Liver (tissue), 9 donors: ENCODE data around the gene LPP. TPM values are rescaled to one million over a fixed set of nuclear protein-coding genes. Genes with fewer than 3 reads are reported as not detected.

Experiments
- DNase-seq: peaks from one replicate; pipeline ENCODE4 v3.0.0-alpha.2; 2017; ENCODE audit warnings: low spot score
- H3K27ac ChIP-seq, 2 donors: one replicate each; pipeline ENCODE4 v1.7.0; 2013; ENCODE audit warnings: inconsistent platforms in 2 of 2, low read length in 2 of 2, control low read depth in 1 of 2, low read depth in 1 of 2, mild to moderate bottlenecking in 1 of 2
- H3K27me3 ChIP-seq, 4 donors: one replicate each; pipeline versions ENCODE4 v1.6.1 to v1.7.0; 2013; ENCODE audit warnings: low read length in 3 of 4, inconsistent platforms in 1 of 4, mild to moderate bottlenecking in 1 of 4, moderate library complexity in 1 of 4; ENCODE audit not compliant: control insufficient read depth in 4 of 4, insufficient read depth in 4 of 4
- H3K36me3 ChIP-seq, 4 donors: one replicate each; pipeline versions ENCODE4 v1.6.1 to v1.7.0; 2013; ENCODE audit warnings: low read length in 3 of 4, mild to moderate bottlenecking in 3 of 4, low read depth in 1 of 4, moderate library complexity in 1 of 4; ENCODE audit not compliant: control insufficient read depth in 4 of 4, insufficient read depth in 3 of 4
- H3K4me1 ChIP-seq, 4 donors: one replicate each; pipeline versions ENCODE4 v1.6.1 to v1.7.0; 2013; ENCODE audit warnings: low read length in 3 of 4, mild to moderate bottlenecking in 3 of 4, moderate library complexity in 1 of 4; ENCODE audit not compliant: control insufficient read depth in 4 of 4, insufficient read depth in 4 of 4
- H3K4me3 ChIP-seq, 3 donors: one replicate each; pipeline versions ENCODE4 v1.6.1 to v1.7.0; 2013; ENCODE audit warnings: low read length in 3 of 3, control low read depth in 1 of 3, low read depth in 1 of 3, mild to moderate bottlenecking in 1 of 3
- H3K9ac ChIP-seq, 2 donors: one replicate each; pipeline ENCODE4 v1.7.0; 2013; ENCODE audit warnings: low read length in 2 of 2, mild to moderate bottlenecking in 2 of 2, moderate library complexity in 2 of 2, control low read depth in 1 of 2, low read depth in 1 of 2
- H3K9me3 ChIP-seq, 4 donors: one replicate each; pipeline versions ENCODE4 v1.6.1 to v1.7.0; 2013; ENCODE audit warnings: low read length in 3 of 4; ENCODE audit not compliant: control insufficient read depth in 4 of 4
- EGR1 ChIP-seq, 2 donors: IDR thresholded peaks; 2 replicates each; pipeline ENCODE4 v1.6.1; 2016 to 2018; ENCODE audit warnings: antibody characterized with exemption in 2 of 2, low read depth in 2 of 2
- FOXA1 ChIP-seq: IDR thresholded peaks from 2 replicates; pipeline ENCODE4 v1.6.1; 2016; ENCODE audit warnings: antibody characterized with exemption
- FOXA2 ChIP-seq: IDR thresholded peaks from 2 replicates; pipeline ENCODE4 v1.6.1; 2016; ENCODE audit warnings: antibody characterized with exemption
- GABPA ChIP-seq, 2 donors: IDR thresholded peaks in 1 of 2; conservative IDR thresholded peaks in 1 of 2; 2 replicates each; pipeline ENCODE4 v1.6.1; 2016; ENCODE audit warnings: antibody characterized with exemption in 2 of 2, mild to moderate bottlenecking in 1 of 2, moderate library complexity in 1 of 2
- HNF4A ChIP-seq, 2 donors: conservative IDR thresholded peaks; 2 replicates each; pipeline ENCODE4 v1.6.1; 2016; ENCODE audit warnings: antibody characterized with exemption in 2 of 2, mild to moderate bottlenecking in 2 of 2
- HNF4G ChIP-seq: IDR thresholded peaks from 2 replicates; pipeline ENCODE4 v1.6.1; 2016; ENCODE audit warnings: antibody characterized with exemption
- JUND ChIP-seq, 2 donors: IDR thresholded peaks; 2 replicates each; pipeline ENCODE4 v1.6.1; 2016; ENCODE audit warnings: antibody characterized with exemption in 2 of 2
- NR2F2 ChIP-seq: IDR thresholded peaks from 2 replicates; pipeline ENCODE4 v1.6.1; 2016; ENCODE audit warnings: antibody characterized with exemption
- RAD21 ChIP-seq, 2 donors: IDR thresholded peaks; 2 replicates each; pipeline ENCODE4 v1.6.1; 2016; ENCODE audit warnings: antibody characterized with exemption in 2 of 2, mild to moderate bottlenecking in 2 of 2
- SP1 ChIP-seq: IDR thresholded peaks from 2 replicates; pipeline ENCODE4 v1.6.1; 2018; ENCODE audit warnings: antibody characterized with exemption, mild to moderate bottlenecking
- TAF1 ChIP-seq: conservative IDR thresholded peaks from 2 replicates; pipeline ENCODE4 v1.6.1; 2016; ENCODE audit warnings: antibody characterized with exemption, mild to moderate bottlenecking
- YY1 ChIP-seq: IDR thresholded peaks from 2 replicates; pipeline ENCODE4 v1.6.1; 2016; ENCODE audit warnings: antibody characterized with exemption, mild to moderate bottlenecking
- WGBS: extraction: QIAGEN DNeasy Blood & Tissue Kit; methylation state at CpG from one replicate; pipeline ENCODE4 v1.1.7; 2013; 5-methylcytosine and 5-hydroxymethylcytosine counted together
- polyA plus RNA-seq, 2 donors: library from polyadenylated mRNA; stranded (reverse) in 1 of 2; unstranded in 1 of 2; fragments of 200-250 nt in 1 of 2; fragments of >200 nt in 1 of 2; fragmentation: Nextera tagmentation in 1 of 2; extraction: Ambion mirVana in 1 of 2; gene quantifications; one replicate each; pipeline versions ENCODE4 v1.2.1 to v1.2.3, GENCODE V29; 2013 to 2015
- total RNA-seq, 2 donors: library from RNA; depleted of rRNA; stranded (reverse); fragments of >200 nt; gene quantifications; one replicate each; pipeline ENCODE4 v1.2.3, GENCODE V29; 2014
- TF ChIP-seq, protein P1 (sequence below): IDR thresholded peaks from 2 replicates; pipeline ENCODE4 v1.6.1; 2016; ENCODE audit warnings: antibody characterized with exemption
- TF ChIP-seq, protein P2 (sequence below): IDR thresholded peaks from 2 replicates; pipeline ENCODE4 v1.6.1; 2016; ENCODE audit warnings: antibody characterized with exemption
- TF ChIP-seq, protein P3 (sequence below): IDR thresholded peaks from 2 replicates; pipeline ENCODE4 v1.6.1; 2016; ENCODE audit warnings: antibody characterized with exemption, mild to moderate bottlenecking
- TF ChIP-seq, protein P4 (sequence below): IDR thresholded peaks from 2 replicates; pipeline ENCODE4 v1.6.1; 2016; ENCODE audit warnings: antibody characterized with exemption
- donor health status: healthy.
- donor health status: healthy.
- donor health status: healthy.
- donor health status: healthy.
- donor health status: healthy.

Gene LPP
- total and polyA plus RNA-seq, 4 donors: 3.3 to 53.7 (median 28.2) TPM

DNA sequence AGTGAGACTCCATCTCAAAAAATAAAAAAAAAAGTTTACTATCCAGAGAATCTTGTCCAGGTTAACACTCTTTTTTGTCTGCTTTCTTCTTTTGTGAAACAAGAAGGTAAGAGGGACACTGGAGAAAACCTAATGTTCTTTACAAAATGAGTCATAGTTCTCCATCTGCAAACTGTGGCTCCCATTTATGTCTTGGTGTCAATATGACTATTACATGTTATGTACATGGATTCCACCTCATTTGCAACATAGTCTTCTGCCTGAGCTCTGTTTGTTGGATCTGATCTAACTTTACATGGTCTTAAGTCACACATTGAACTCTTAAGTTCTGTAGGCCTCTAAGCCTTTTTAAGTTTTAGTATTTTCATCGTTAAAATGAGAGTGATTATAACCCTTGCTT, 596.7 kb downstream of the LPP start:
- TF ChIP-seq EGR1 (IDR thresholded peaks at IDR 0.05; ENCODE audit: low read depth in 2 of 2): no peak
- no peak for TF ChIP-seq NR2F2
- TF ChIP-seq, protein P1, sequence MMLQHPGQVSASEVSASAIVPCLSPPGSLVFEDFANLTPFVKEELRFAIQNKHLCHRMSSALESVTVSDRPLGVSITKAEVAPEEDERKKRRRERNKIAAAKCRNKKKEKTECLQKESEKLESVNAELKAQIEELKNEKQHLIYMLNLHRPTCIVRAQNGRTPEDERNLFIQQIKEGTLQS: no peak
- TF ChIP-seq, protein P2, sequence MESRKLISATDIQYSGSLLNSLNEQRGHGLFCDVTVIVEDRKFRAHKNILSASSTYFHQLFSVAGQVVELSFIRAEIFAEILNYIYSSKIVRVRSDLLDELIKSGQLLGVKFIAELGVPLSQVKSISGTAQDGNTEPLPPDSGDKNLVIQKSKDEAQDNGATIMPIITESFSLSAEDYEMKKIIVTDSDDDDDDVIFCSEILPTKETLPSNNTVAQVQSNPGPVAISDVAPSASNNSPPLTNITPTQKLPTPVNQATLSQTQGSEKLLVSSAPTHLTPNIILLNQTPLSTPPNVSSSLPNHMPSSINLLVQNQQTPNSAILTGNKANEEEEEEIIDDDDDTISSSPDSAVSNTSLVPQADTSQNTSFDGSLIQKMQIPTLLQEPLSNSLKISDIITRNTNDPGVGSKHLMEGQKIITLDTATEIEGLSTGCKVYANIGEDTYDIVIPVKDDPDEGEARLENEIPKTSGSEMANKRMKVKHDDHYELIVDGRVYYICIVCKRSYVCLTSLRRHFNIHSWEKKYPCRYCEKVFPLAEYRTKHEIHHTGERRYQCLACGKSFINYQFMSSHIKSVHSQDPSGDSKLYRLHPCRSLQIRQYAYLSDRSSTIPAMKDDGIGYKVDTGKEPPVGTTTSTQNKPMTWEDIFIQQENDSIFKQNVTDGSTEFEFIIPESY: no peak
- no peak for TF ChIP-seq HNF4G
- no peak for TF ChIP-seq YY1
- TF ChIP-seq HNF4A (conservative IDR thresholded peaks at IDR 0.05): no peak
- TF ChIP-seq JUND (IDR thresholded peaks at IDR 0.05): no peak
- TF ChIP-seq FOXA2: no peak
- TF ChIP-seq, protein P3, sequence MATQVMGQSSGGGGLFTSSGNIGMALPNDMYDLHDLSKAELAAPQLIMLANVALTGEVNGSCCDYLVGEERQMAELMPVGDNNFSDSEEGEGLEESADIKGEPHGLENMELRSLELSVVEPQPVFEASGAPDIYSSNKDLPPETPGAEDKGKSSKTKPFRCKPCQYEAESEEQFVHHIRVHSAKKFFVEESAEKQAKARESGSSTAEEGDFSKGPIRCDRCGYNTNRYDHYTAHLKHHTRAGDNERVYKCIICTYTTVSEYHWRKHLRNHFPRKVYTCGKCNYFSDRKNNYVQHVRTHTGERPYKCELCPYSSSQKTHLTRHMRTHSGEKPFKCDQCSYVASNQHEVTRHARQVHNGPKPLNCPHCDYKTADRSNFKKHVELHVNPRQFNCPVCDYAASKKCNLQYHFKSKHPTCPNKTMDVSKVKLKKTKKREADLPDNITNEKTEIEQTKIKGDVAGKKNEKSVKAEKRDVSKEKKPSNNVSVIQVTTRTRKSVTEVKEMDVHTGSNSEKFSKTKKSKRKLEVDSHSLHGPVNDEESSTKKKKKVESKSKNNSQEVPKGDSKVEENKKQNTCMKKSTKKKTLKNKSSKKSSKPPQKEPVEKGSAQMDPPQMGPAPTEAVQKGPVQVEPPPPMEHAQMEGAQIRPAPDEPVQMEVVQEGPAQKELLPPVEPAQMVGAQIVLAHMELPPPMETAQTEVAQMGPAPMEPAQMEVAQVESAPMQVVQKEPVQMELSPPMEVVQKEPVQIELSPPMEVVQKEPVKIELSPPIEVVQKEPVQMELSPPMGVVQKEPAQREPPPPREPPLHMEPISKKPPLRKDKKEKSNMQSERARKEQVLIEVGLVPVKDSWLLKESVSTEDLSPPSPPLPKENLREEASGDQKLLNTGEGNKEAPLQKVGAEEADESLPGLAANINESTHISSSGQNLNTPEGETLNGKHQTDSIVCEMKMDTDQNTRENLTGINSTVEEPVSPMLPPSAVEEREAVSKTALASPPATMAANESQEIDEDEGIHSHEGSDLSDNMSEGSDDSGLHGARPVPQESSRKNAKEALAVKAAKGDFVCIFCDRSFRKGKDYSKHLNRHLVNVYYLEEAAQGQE: no peak
- TF ChIP-seq SP1: no peak
- TF ChIP-seq TAF1: no peak

DNA sequence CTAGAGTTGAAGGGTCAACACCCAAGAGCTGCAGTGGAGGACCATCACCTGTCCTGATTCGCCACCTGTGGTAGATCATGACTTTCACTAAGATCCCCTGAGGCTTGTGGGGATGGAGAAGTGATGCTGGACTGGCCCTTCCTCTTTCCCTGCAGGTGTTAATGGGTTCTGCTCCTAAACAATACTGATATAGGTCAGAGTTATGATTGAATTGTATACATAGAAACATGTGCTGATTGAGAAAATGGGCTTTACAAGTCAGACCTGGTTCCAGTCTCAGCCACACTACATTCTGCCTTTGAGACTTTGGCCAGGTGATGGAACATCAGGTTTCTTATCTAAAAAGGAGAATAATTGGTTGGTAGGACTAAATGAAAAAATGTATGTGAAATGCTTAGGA, 598.9 kb downstream of the LPP start:
- 100% methylated on average over 1 of the region's 1 CpG for WGBS
- H3K27ac ChIP-seq: no peak overlapping the region
- H3K27me3 ChIP-seq: no peaks in the 10 kb centered on the region
- peaks cover 0 to 11% (median 2%) of the 10 kb centered on the region in 4 donors for H3K4me1 ChIP-seq
- TF ChIP-seq, protein P2: no peak
- no peak for TF ChIP-seq HNF4G
- TF ChIP-seq, protein P4, sequence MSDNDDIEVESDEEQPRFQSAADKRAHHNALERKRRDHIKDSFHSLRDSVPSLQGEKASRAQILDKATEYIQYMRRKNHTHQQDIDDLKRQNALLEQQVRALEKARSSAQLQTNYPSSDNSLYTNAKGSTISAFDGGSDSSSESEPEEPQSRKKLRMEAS: no peak
- TF ChIP-seq HNF4A (conservative IDR thresholded peaks at IDR 0.05): no peak
- TF ChIP-seq TAF1: no peak
- TF ChIP-seq, protein P1: no peak
- no peak for TF ChIP-seq SP1
- no peak for TF ChIP-seq NR2F2
- TF ChIP-seq RAD21 (IDR thresholded peaks at IDR 0.05): no peak
- no peak for TF ChIP-seq YY1
- TF ChIP-seq FOXA1: no peak
- TF ChIP-seq GABPA (IDR thresholded peaks at IDR 0.05 in 1 of 2, conservative IDR thresholded peaks at IDR 0.05 in 1 of 2): no peak
- TF ChIP-seq JUND (IDR thresholded peaks at IDR 0.05): no peak
- no peak overlapping the region for H3K9ac ChIP-seq
- H3K4me3 ChIP-seq: no peak overlapping the region
- H3K36me3 ChIP-seq: no peaks in the 10 kb centered on the region
- H3K9me3 ChIP-seq: no peaks in the 10 kb centered on the region
- no peak for DNase-seq

More for the DNA sequence above, 596.7 kb downstream of the LPP start:
- no peaks in the 10 kb centered on the region for H3K27me3 ChIP-seq
- no peak overlapping the region for H3K4me3 ChIP-seq
- no peak overlapping the region for H3K9ac ChIP-seq
- peaks cover 3 to 32% (median 18%) of the 10 kb centered on the region in 4 donors for H3K4me1 ChIP-seq
- no peaks in the 10 kb centered on the region for H3K9me3 ChIP-seq
- no peak for DNase-seq
- WGBS: 92% methylated on average over 1 of the region's 1 CpG
- H3K27ac ChIP-seq: no peak overlapping the region
- H3K36me3 ChIP-seq: no peaks in the 10 kb centered on the region
